Small intestine (tissue), 7 donors: Measurements from ENCODE around the gene DGCR2. TPM values are rescaled to one million over a fixed set of nuclear protein-coding genes. Genes with fewer than 3 reads are reported as not detected.
"Not testable (repeated sequence)": the region's sequence is repeated elsewhere in the genome, so short reads cannot be mapped to it uniquely, and the experiment has no call there.

Experiments
- DNase-seq, 2 donors: peaks; one replicate each; pipeline versions ENCODE4 v3.0.0 to v3.0.0-alpha.2; 2013
- FAIRE-seq: peaks from 2 replicates; lab custom pipeline; 2012; peaks lifted over from hg19 to GRCh38; lab: Jason Lieb, UNC
- H3K27ac ChIP-seq, 3 donors: one replicate each; pipeline ENCODE4 v1.5.1; 2013; ENCODE audit warnings: low read length in 2 of 3, mild to moderate bottlenecking in 2 of 3, control low read depth in 1 of 3, inconsistent platforms in 1 of 3, low read depth in 1 of 3, moderate library complexity in 1 of 3
- H3K27me3 ChIP-seq, 3 donors: one replicate each; pipeline ENCODE4 v1.6.1; 2013; ENCODE audit warnings: low read length in 3 of 3, inconsistent platforms in 1 of 3; ENCODE audit not compliant: control insufficient read depth in 3 of 3, insufficient read depth in 3 of 3
- H3K36me3 ChIP-seq, 3 donors: one replicate each; pipeline ENCODE4 v1.6.1; 2013; ENCODE audit warnings: low read length in 3 of 3, inconsistent platforms in 1 of 3, low read depth in 1 of 3, mild to moderate bottlenecking in 1 of 3, moderate library complexity in 1 of 3; ENCODE audit not compliant: control insufficient read depth in 3 of 3, insufficient read depth in 2 of 3
- H3K4me1 ChIP-seq, 3 donors: one replicate each; pipeline ENCODE4 v1.6.1; 2013; ENCODE audit warnings: low read length in 2 of 3, inconsistent platforms in 1 of 3, low read depth in 1 of 3, mild to moderate bottlenecking in 1 of 3, moderate library complexity in 1 of 3; ENCODE audit not compliant: control insufficient read depth in 3 of 3, insufficient read depth in 2 of 3
- H3K4me3 ChIP-seq, 3 donors: one replicate each; pipeline ENCODE4 v1.5.1; 2013; ENCODE audit warnings: low read length in 3 of 3, control low read depth in 1 of 3, inconsistent platforms in 1 of 3, low read depth in 1 of 3, mild to moderate bottlenecking in 1 of 3, moderate library complexity in 1 of 3
- H3K9me3 ChIP-seq, 2 donors: one replicate each; pipeline ENCODE4 v1.6.1; 2013; ENCODE audit warnings: low read depth in 1 of 2, low read length in 1 of 2; ENCODE audit not compliant: control insufficient read depth in 2 of 2, insufficient read depth in 1 of 2
- WGBS, 3 donors: extraction: QIAGEN DNeasy Blood & Tissue Kit; methylation state at CpG; one replicate each; pipeline ENCODE4 v1.1.7; 2013; 5-methylcytosine and 5-hydroxymethylcytosine counted together
- polyA plus RNA-seq, 4 donors: library from polyadenylated mRNA; stranded (reverse) in 3 of 4; unstranded in 1 of 4; fragments of 200-250 nt in 3 of 4; fragments of 120-200 nt in 1 of 4; gene quantifications; one replicate each; pipeline versions ENCODE4 v1.2.1 to v1.2.3, GENCODE V29; 2013
- donor health status: healthy with polysubstance abuse.
- donor health status: control.
- donor health status: control.
- donor health status: Bipolar disorder and iron deficiency.
- donor health status: healthy.

Gene DGCR2
- polyA plus RNA-seq, 4 donors = 14.8 to 61.6 (median 34.0) TPM

GRCh38 chr22:19037282-19038163 lies 84.7 kb downstream of the DGCR2 start:
- H3K36me3 ChIP-seq = peaks cover 11 to 58% (median 12%) of the 10 kb centered on the region in 3 donors

GRCh38 chr22:19036523-19037273 lies 85.5 kb downstream of the DGCR2 start:
- 79 to 86% (median 85%) methylated on average over 15 to 17 of the region's 17 CpGs for WGBS, 3 donors
- DNase-seq (no peak), FAIRE-seq (no peak)

More at GRCh38 chr22:19037282-19038163, 84.7 kb downstream of the DGCR2 start:
- 87 to 95% (median 90%) methylated on average over 17 of the region's 17 CpGs for WGBS, 3 donors
- H3K9me3 ChIP-seq = no peaks in the 10 kb centered on the region
- no peaks in the 10 kb centered on the region for H3K4me1 ChIP-seq
- no peak overlapping the region for H3K27ac ChIP-seq
- no peak overlapping the region for H3K4me3 ChIP-seq
- DNase-seq = no peak
- H3K27me3 ChIP-seq = no peaks in the 10 kb centered on the region
- FAIRE-seq = no peak

GRCh38 chr22:19036229-19036522 lies 86.0 kb downstream of the DGCR2 start:
- Histone ChIP-seq H3K4me3 (no peak overlapping the region), H3K27me3 (no peaks in the 10 kb centered on the region), H3K4me1 (no peaks in the 10 kb centered on the region), H3K27ac (no peak overlapping the region), H3K9me3 (no peaks in the 10 kb centered on the region), H3K36me3 (peaks cover 6 to 44% (median 8%) of the 10 kb centered on the region in 3 donors)
- 84 to 90% (median 84%) methylated on average over 4 of the region's 4 CpGs for WGBS, 3 donors
- no peak for FAIRE-seq
- no peak for DNase-seq

More at GRCh38 chr22:19036523-19037273, 85.5 kb downstream of the DGCR2 start:
- no peaks in the 10 kb centered on the region for H3K4me1 ChIP-seq
- no peaks in the 10 kb centered on the region for H3K27me3 ChIP-seq
- H3K4me3 ChIP-seq = no peak overlapping the region
- peaks cover 9 to 50% (median 11%) of the 10 kb centered on the region in 3 donors for H3K36me3 ChIP-seq
- H3K9me3 ChIP-seq = no peaks in the 10 kb centered on the region
- H3K27ac ChIP-seq = no peak overlapping the region

- FAIRE-seq = no peak
- Histone ChIP-seq H3K4me3 (no peak overlapping the region), H3K4me1 (no peaks in the 10 kb centered on the region), H3K9me3 (no peaks in the 10 kb centered on the region), H3K36me3 (peaks cover 3 to 39% (median 4%) of the 10 kb centered on the region in 3 donors), H3K27me3 (peaks cover 0 to under 1% (median 0%) of the 10 kb centered on the region in 3 donors), H3K27ac (no peak overlapping the region)
- WGBS, 3 donors = 32 to 45% (median 43%) methylated on average over 13 to 14 of the region's 14 CpGs
- DNase-seq = no peak
Measured at GRCh38 chr22:19035474-19036228, 86.6 kb downstream of the DGCR2 start.

- H3K27ac ChIP-seq, H3K4me3 ChIP-seq, DNase-seq, H3K27me3 ChIP-seq, H3K4me1 ChIP-seq, H3K9me3 ChIP-seq, FAIRE-seq: not testable (repeated sequence)
- peaks cover 0 to 34% (median 2%) of the 10 kb centered on the region in 3 donors for H3K36me3 ChIP-seq
- WGBS, 3 donors = 25 to 62% (median 41%) methylated on average over 4 to 6 of the region's 6 CpGs
Measured at GRCh38 chr22:19035126-19035473, 87.1 kb downstream of the DGCR2 start.

GRCh38 chr22:19034724-19035120 lies 87.5 kb downstream of the DGCR2 start:
- DNase-seq, H3K4me3 ChIP-seq, H3K9me3 ChIP-seq, H3K27ac ChIP-seq, FAIRE-seq, H3K4me1 ChIP-seq, H3K27me3 ChIP-seq: not testable (repeated sequence)
- 43 to 64% (median 57%) methylated on average over 4 to 9 of the region's 12 CpGs for WGBS, 3 donors
- peaks cover 0 to 30% (median 2%) of the 10 kb centered on the region in 3 donors for H3K36me3 ChIP-seq

GRCh38 chr22:19034031-19034723 lies 88.0 kb downstream of the DGCR2 start:
- not testable (repeated sequence) for FAIRE-seq, DNase-seq, H3K9me3 ChIP-seq, H3K4me3 ChIP-seq, H3K27ac ChIP-seq, H3K4me1 ChIP-seq, H3K27me3 ChIP-seq
- H3K36me3 ChIP-seq = peaks cover 0 to 24% (median 2%) of the 10 kb centered on the region in 3 donors
- 73 to 78% (median 73%) methylated on average over 1 to 5 of the region's 6 CpGs for WGBS, 3 donors
